Subcutaneous adipose tissue (tissue), 4 donors: ENCODE results near the gene IMPACT. TPM values are rescaled to one million over a fixed set of nuclear protein-coding genes. Genes with fewer than 3 reads are reported as not detected.

Experiments
- total RNA-seq, 4 donors: library from RNA; depleted of rRNA; stranded (reverse); fragments of >200 nt; gene quantifications; one replicate each; pipeline ENCODE4 v1.1.0, GENCODE V29; 2016
- TF ChIP-seq, protein P1 (sequence below): fragments of 450-650 bp; IDR thresholded peaks from one replicate; pipeline ENCODE4 v1.5.1; 2016; ENCODE audit warnings: low read depth, mild to moderate bottlenecking, control low read depth, antibody characterized with exemption, moderate library complexity

IMPACT gene
- total RNA-seq, 4 donors from 2014 or later: 23.1 to 34.9 (median 28.3) TPM

DNA sequence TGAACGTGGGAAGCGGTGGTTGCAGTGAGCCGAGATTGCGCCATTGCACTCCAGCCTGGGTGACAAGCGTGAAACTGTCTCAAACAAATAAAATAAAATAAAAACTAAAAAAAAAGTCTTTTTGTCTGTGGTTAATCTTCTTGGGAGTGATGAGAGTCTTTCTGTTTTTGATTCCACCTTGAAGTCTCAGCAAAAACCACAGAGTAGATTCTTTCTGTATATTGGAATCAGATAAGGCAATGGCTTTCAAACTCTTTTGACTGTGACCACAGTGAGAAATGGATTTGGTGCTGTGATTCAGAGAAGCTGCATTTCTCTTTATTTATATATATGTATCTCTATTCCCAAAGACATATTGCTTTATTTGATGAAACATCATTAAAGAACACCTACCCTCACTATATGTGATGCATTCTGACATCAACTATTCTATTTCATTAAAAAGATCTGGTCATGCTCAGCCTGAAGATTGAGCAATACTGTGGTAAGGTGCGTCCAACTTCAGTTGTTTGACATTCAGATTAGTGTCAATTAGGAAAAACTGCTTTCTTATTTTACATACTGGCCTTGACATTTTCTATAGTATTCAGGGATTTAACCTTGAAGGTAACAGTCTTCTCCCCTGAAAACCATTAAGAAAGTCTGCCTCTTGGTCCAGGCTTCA, 49.6 kb downstream of the IMPACT start:
- TF ChIP-seq, protein P1, sequence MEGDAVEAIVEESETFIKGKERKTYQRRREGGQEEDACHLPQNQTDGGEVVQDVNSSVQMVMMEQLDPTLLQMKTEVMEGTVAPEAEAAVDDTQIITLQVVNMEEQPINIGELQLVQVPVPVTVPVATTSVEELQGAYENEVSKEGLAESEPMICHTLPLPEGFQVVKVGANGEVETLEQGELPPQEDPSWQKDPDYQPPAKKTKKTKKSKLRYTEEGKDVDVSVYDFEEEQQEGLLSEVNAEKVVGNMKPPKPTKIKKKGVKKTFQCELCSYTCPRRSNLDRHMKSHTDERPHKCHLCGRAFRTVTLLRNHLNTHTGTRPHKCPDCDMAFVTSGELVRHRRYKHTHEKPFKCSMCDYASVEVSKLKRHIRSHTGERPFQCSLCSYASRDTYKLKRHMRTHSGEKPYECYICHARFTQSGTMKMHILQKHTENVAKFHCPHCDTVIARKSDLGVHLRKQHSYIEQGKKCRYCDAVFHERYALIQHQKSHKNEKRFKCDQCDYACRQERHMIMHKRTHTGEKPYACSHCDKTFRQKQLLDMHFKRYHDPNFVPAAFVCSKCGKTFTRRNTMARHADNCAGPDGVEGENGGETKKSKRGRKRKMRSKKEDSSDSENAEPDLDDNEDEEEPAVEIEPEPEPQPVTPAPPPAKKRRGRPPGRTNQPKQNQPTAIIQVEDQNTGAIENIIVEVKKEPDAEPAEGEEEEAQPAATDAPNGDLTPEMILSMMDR: no peak

DNA sequence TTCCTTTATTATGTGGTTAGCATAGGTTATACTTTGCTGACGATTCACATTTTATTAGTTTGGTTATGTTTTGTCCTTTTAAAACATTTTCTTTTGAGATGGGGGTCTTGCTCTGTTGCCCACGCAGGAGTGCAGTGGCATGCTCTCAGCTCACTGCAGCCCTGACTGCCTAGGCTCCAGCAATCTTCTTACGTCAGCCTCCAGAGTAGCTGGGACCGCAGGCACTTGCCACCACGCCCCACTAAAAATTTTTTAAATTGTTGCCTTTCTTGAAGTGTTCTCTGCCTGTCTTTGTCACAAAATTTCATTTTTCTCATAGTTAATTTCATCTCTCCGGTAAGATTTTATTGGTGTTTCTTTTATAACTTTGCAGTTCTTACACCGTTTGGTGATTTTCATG, 52.9 kb downstream of the IMPACT start:
- TF ChIP-seq, protein P1: no peak

DNA sequence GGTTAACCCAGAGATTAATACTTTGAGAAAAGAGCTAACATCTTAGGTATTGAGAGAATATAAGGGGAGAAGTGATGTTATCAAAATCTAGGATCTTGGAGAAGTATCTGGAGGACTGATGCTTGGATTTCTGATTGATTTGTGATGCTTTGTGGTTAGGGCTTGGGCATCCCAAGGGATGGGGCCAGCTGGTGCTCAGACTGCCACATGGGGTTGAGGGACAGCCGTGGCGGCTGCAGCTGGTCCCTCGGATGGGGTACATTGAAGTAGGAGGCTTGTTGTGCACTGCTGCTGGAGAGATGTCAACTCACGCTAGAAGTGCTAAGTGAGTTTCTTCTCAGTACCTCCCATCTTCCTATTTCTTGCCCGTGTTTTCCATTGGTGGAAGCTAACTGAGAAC, 56.4 kb downstream of the IMPACT start:
- TF ChIP-seq, protein P1: no peak

DNA sequence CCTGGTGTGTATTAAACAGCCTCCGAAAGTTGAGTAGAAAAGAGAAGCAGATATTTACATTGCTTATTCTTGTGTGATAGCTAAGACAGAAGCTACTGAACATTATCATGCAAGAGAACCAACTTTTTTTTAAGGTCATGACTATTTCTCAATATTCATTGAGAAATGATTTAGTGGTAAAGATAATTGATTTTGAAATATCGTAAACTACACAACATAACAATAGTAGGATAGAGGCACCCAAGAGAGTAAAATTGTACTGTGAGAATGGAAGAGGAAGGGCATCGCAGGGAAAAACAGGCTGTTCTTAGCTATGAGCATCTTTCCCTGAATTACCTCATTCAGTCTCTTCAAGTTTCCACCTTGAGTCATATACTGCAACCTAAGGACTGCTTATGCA, 59.2 kb downstream of the IMPACT start:
- TF ChIP-seq, protein P1: no peak

DNA sequence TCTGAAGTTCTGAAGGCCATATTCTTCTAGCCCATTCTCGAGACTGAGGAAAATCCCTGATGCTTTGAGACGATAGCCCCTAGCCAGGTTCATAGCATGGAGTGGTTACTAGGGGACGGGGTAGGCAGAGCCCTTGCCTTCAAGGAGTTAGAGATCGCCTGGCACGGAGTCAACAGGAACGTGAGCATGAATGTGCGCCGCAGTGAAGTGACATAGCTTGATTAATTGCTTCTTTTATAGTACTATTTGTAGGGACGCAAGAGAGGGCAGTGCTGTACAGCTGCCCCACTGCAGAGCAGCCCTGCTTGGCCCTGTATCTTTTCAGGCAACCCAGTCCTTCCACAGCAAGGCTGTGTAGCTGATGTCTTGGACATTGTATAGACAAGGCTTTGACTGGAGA, 60.2 kb downstream of the IMPACT start:
- TF ChIP-seq, protein P1: no peak

DNA sequence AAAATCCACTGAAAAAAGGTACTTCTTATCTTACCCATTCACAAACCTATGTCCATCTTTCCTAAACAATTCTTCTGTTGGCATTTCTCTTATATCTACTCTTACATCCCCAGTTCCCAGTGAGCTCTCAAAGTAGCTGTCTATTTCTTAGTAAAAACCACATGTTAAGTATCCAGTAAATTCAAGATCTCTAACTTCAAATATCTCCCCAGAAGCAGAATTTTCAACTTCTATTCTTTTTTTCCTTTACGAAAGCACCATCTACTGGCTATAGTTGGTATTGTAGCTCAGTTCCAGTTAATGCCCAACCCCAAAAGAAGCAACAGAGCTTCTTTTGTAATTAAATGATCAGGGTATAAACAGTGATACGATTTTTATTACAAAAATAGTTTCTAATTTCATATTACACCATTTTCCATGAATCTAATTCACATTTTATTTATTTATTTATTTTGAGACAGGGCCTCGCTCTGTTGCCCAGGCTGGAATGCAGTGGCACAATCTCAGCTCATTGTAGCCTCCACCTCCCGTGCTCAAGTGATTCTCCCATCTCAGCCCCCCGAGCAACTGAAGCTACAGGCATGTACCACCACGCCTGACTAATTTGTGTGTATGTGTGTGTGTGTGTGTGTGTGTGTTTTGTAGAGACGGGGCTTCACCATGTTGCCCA, 62.5 kb downstream of the IMPACT start:
- TF ChIP-seq, protein P1: no peak

DNA sequence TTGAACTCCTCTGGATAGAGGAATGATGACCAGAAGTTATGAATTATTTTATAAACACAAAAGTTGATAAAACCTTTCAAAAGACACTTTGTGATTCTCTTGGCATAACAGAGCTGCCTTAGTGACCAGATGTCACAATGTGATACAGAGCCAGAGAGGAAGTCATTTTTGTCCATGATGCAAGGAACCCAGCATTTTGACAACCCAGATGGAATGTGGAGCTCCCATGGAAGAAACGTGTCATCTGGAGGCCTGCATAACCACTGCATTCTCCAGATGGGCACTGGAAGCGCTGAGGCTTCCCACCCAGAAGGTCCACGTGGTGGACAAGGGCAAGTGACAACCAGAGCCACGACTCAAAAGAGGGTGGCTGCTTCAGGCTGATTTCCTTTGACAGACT, 64.1 kb downstream of the IMPACT start:
- TF ChIP-seq, protein P1: no peak
